ENCODE measurements around the gene FAM162B. TPM values are rescaled to one million over a fixed set of nuclear protein-coding genes. Genes with fewer than 3 reads are reported as not detected.

FAM162B gene
- total and polyA plus RNA-seq, 2 donors: 1.9 to 2.5 TPM

Other genes starting within 250 kb of the FAM162B start
- gene TRAPPC3L, start 220.0 kb downstream of the FAM162B start, total RNA-seq: 0.14 TPM
- gene TRAPPC3L, start 220.0 kb downstream of the FAM162B start, polyA plus RNA-seq: 0.18 TPM
- not detected for gene CALHM4, start 212.0 kb downstream of the FAM162B start, total RNA-seq
- gene CALHM4, start 212.0 kb downstream of the FAM162B start, polyA plus RNA-seq: 0.14 TPM
- gene RWDD1, start 194.2 kb downstream of the FAM162B start, total RNA-seq: 67.0 TPM
- gene RWDD1, start 194.2 kb downstream of the FAM162B start, polyA plus RNA-seq: 90.6 TPM
- 0.38 TPM for gene RSPH4A, start 149.2 kb downstream of the FAM162B start, total RNA-seq
- gene RSPH4A, start 149.2 kb downstream of the FAM162B start, polyA plus RNA-seq: 0.89 TPM
- gene ZUP1, start 97.0 kb downstream of the FAM162B start, total RNA-seq: 21.3 TPM
- 24.3 TPM for gene ZUP1, start 97.0 kb downstream of the FAM162B start, polyA plus RNA-seq
- 23.6 TPM for gene KPNA5, start 84.5 kb downstream of the FAM162B start, total RNA-seq
- gene KPNA5, start 84.5 kb downstream of the FAM162B start, polyA plus RNA-seq: 7.3 TPM
- 0.05 TPM for gene GPRC6A, start 63.4 kb upstream of the FAM162B start, total RNA-seq
- 0.02 TPM for gene GPRC6A, start 63.4 kb upstream of the FAM162B start, polyA plus RNA-seq
- gene RFX6, start 111.5 kb upstream of the FAM162B start, total RNA-seq: not detected
- gene RFX6, start 111.5 kb upstream of the FAM162B start, polyA plus RNA-seq: 0.05 TPM

All from thymus (tissue), 2 donors.